B cell (primary cell): Measurements from ENCODE around the gene HOXB3.

Experiments used
- EZH2 ChIP-seq: IDR thresholded peaks from 2 replicates; pipeline ENCODE4 v1.6.1; 2012; ENCODE audit warnings: borderline replicate concordance, low read depth, mild to moderate bottlenecking, moderate library complexity, low read length; ENCODE audit not compliant: insufficient read depth, poor library complexity, severe bottlenecking
- TF ChIP-seq, protein P1 (sequence below): fragments of 200-600 bp; IDR thresholded peaks from one replicate; pipeline ENCODE4 v1.8.0; 2022; ENCODE audit warnings: antibody characterized with exemption, mild to moderate bottlenecking

DNA sequence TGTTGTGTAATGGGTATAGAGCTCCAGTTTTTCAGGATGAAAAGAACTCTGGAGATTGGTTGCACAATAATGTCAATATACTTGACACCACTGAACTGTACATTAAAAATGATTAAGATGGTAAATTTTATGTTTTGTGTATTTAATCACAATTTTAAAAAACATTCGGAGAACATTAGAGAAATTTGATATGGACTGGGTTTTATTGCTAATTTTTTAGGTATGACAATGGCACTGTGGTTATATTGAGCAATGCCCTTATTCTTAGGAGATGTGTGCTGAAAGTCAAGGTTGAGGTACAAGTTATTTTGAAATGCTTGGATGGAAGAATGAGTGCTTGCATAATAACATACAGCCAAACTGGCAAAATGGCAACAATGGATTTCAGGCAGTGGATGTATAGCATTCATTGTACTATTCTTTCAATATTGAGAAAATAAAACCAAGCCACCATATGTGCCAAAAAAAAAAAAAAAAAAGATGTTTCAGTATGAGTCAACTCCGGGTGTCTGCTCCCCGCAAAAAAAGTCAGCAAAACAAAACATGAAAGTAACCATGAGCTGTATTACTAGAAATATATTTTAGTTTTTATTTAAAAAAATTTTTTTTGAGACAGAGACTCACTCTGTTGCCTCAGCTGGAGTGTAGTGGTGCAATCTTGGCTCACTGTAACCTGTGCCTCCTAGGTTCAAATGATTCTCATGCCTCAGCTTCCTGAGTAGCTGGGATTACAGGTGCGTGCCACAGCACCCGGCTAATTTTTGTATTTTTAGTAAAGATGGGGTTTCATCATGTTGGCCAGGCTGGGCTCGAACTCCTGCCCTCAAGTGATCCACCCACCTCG is 79.1 kb downstream of the HOXB3 start:
- TF ChIP-seq, protein P1, sequence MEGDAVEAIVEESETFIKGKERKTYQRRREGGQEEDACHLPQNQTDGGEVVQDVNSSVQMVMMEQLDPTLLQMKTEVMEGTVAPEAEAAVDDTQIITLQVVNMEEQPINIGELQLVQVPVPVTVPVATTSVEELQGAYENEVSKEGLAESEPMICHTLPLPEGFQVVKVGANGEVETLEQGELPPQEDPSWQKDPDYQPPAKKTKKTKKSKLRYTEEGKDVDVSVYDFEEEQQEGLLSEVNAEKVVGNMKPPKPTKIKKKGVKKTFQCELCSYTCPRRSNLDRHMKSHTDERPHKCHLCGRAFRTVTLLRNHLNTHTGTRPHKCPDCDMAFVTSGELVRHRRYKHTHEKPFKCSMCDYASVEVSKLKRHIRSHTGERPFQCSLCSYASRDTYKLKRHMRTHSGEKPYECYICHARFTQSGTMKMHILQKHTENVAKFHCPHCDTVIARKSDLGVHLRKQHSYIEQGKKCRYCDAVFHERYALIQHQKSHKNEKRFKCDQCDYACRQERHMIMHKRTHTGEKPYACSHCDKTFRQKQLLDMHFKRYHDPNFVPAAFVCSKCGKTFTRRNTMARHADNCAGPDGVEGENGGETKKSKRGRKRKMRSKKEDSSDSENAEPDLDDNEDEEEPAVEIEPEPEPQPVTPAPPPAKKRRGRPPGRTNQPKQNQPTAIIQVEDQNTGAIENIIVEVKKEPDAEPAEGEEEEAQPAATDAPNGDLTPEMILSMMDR: no peak
- no peak for TF ChIP-seq EZH2
